ENCODE results near the gene U2SURP.

GRCh38 chr3:142952272-142953193 lies 48.8 kb upstream of the U2SURP start:
- no peak for TF ChIP-seq FOXK2 (IDR thresholded peaks at IDR 0.05)
- TF ChIP-seq LEF1 (IDR thresholded peaks at IDR 0.05; ENCODE audit: borderline replicate concordance): no peak
- no peak for TF ChIP-seq SUZ12 (IDR thresholded peaks at IDR 0.05)
- TF ChIP-seq BHLHE40 (IDR thresholded peaks at IDR 0.05; ENCODE audit: borderline replicate concordance): no peak
- no peak for TF ChIP-seq ARNT (IDR thresholded peaks at IDR 0.05)
- TF ChIP-seq SP1 (IDR thresholded peaks at IDR 0.05): no peak
- TF ChIP-seq ELF4 (IDR thresholded peaks at IDR 0.05): no peak

Measured in HEK293T (cell line).